Measurements from ENCODE around the gene LAT.
"Not testable (repeated sequence)": the region's sequence is repeated elsewhere in the genome, so short reads cannot be mapped to it uniquely, and the experiment has no call there.

Gene LAT

GRCh38 chr16:28958836-28959235, 26.0 kb upstream of the LAT start:
- H3K4me1 ChIP-seq (ENCODE audit: insufficient read depth, low read length), result no peaks in the 10 kb centered on the region
- no peak overlapping the region for H2AFZ ChIP-seq (ENCODE audit: low read depth, low read length)
- peaks cover 68% of the 10 kb centered on the region for H3K36me3 ChIP-seq (ENCODE audit: insufficient read depth, low read length)
- H3K9me3 ChIP-seq (ENCODE audit: low read length), result no peaks in the 10 kb centered on the region
- H3K27me3 ChIP-seq (ENCODE audit: insufficient read depth, low read length), result no peaks in the 10 kb centered on the region
- H3K4me3 ChIP-seq (ENCODE audit: low read length), result no peak overlapping the region

- H3K9me3 ChIP-seq (ENCODE audit: low read length), result no peaks in the 10 kb centered on the region
- H3K4me1 ChIP-seq (ENCODE audit: insufficient read depth, low read length), result no peaks in the 10 kb centered on the region
- no peak overlapping the region for H3K4me3 ChIP-seq (ENCODE audit: low read length)
- no peaks in the 10 kb centered on the region for H3K27me3 ChIP-seq (ENCODE audit: insufficient read depth, low read length)
- H2AFZ ChIP-seq (ENCODE audit: low read depth, low read length), result no peak overlapping the region
- peaks cover 40% of the 10 kb centered on the region for H3K36me3 ChIP-seq (ENCODE audit: insufficient read depth, low read length)
Measured at GRCh38 chr16:28964072-28964471, 20.8 kb upstream of the LAT start.

- Histone ChIP-seq H3K36me3 (ENCODE audit: insufficient read depth, low read length) (peaks cover 37% of the 10 kb centered on the region), H3K4me3 (ENCODE audit: low read length) (no peak overlapping the region), H3K9me3 (ENCODE audit: low read length) (no peaks in the 10 kb centered on the region), H2AFZ (ENCODE audit: low read depth, low read length) (no peak overlapping the region), H3K27me3 (ENCODE audit: insufficient read depth, low read length) (no peaks in the 10 kb centered on the region), H3K4me1 (ENCODE audit: insufficient read depth, low read length) (no peaks in the 10 kb centered on the region)
Measured at GRCh38 chr16:28964496-28964895, 20.4 kb upstream of the LAT start.

- H2AFZ ChIP-seq (ENCODE audit: low read depth, low read length), result no peak overlapping the region
Measured at GRCh38 chr16:28967156-28967555, 17.7 kb upstream of the LAT start.

GRCh38 chr16:28969696-28970095, 15.2 kb upstream of the LAT start:
- H3K9me3 ChIP-seq (ENCODE audit: low read length); H3K36me3 ChIP-seq (ENCODE audit: insufficient read depth, low read length); H3K4me3 ChIP-seq (ENCODE audit: low read length); H3K27me3 ChIP-seq (ENCODE audit: insufficient read depth, low read length); H2AFZ ChIP-seq (ENCODE audit: low read depth, low read length); H3K4me1 ChIP-seq (ENCODE audit: insufficient read depth, low read length): not testable (repeated sequence)

More at GRCh38 chr16:28967156-28967555, 17.7 kb upstream of the LAT start:
- Histone ChIP-seq H3K36me3 (ENCODE audit: insufficient read depth, low read length) (peaks cover 25% of the 10 kb centered on the region), H3K4me3 (ENCODE audit: low read length) (no peak overlapping the region), H3K4me1 (ENCODE audit: insufficient read depth, low read length) (no peaks in the 10 kb centered on the region), H3K9me3 (ENCODE audit: low read length) (no peaks in the 10 kb centered on the region), H3K27me3 (ENCODE audit: insufficient read depth, low read length) (no peaks in the 10 kb centered on the region)

GRCh38 chr16:28974007-28974436, 10.8 kb upstream of the LAT start:
- Histone ChIP-seq H3K4me1 (ENCODE audit: insufficient read depth, low read length) (peaks cover 9% of the 10 kb centered on the region), H3K4me3 (ENCODE audit: low read length) (peak overlapping the region; percentile 82), H3K27me3 (ENCODE audit: insufficient read depth, low read length) (no peaks in the 10 kb centered on the region), H2AFZ (ENCODE audit: low read depth, low read length) (peak overlapping the region; percentile 58), H3K9me3 (ENCODE audit: low read length) (no peaks in the 10 kb centered on the region), H3K36me3 (ENCODE audit: insufficient read depth, low read length) (peaks cover 9% of the 10 kb centered on the region)

- peaks cover 9% of the 10 kb centered on the region for H3K4me1 ChIP-seq (ENCODE audit: insufficient read depth, low read length)
- H3K4me3 ChIP-seq (ENCODE audit: low read length), result peak within 1 kb of the TSS; percentile 82
- peak within 1 kb of the TSS; percentile 58 for H2AFZ ChIP-seq (ENCODE audit: low read depth, low read length)
- no peaks in the 10 kb centered on the region for H3K9me3 ChIP-seq (ENCODE audit: low read length)
- H3K27me3 ChIP-seq (ENCODE audit: insufficient read depth, low read length), result no peaks in the 10 kb centered on the region
- H3K36me3 ChIP-seq (ENCODE audit: insufficient read depth, low read length), result peaks cover 13% of the 10 kb centered on the region
Measured at GRCh38 chr16:28974437-28975157, 10.3 kb upstream of the LAT start, which contains the start of gene SPNS1. Gene SPNS1, plus strand, starts transcription at chr16:28974778. Its CDS starts 374 bp downstream, at chr16:28975152.

GRCh38 chr16:28975158-28975599, 9.7 kb upstream of the LAT start:
- Histone ChIP-seq H3K36me3 (ENCODE audit: insufficient read depth, low read length) (peaks cover 13% of the 10 kb centered on the region), H3K4me3 (ENCODE audit: low read length) (peak overlapping the region; percentile 82), H3K9me3 (ENCODE audit: low read length) (no peaks in the 10 kb centered on the region), H3K4me1 (ENCODE audit: insufficient read depth, low read length) (peaks cover 9% of the 10 kb centered on the region), H2AFZ (ENCODE audit: low read depth, low read length) (peak overlapping the region; percentile 58), H3K27me3 (ENCODE audit: insufficient read depth, low read length) (no peaks in the 10 kb centered on the region)

GRCh38 chr16:28977703-28978662, 6.9 kb upstream of the LAT start:
- Histone ChIP-seq H3K4me1 (ENCODE audit: insufficient read depth, low read length) (peaks cover 9% of the 10 kb centered on the region), H3K9me3 (ENCODE audit: low read length) (no peaks in the 10 kb centered on the region), H2AFZ (ENCODE audit: low read depth, low read length) (no peak overlapping the region), H3K36me3 (ENCODE audit: insufficient read depth, low read length) (peaks cover 28% of the 10 kb centered on the region), H3K4me3 (ENCODE audit: low read length) (no peak overlapping the region), H3K27me3 (ENCODE audit: insufficient read depth, low read length) (no peaks in the 10 kb centered on the region)

- H3K9me3 ChIP-seq (ENCODE audit: low read length); H3K27me3 ChIP-seq (ENCODE audit: insufficient read depth, low read length): not testable (repeated sequence)
- H3K36me3 ChIP-seq (ENCODE audit: insufficient read depth, low read length), result peaks cover 35% of the 10 kb centered on the region
Measured at GRCh38 chr16:28980330-28980729, 4.5 kb upstream of the LAT start.

GRCh38 chr16:28980929-28981328, 3.9 kb upstream of the LAT start:
- H2AFZ ChIP-seq (ENCODE audit: low read depth, low read length), result no peak overlapping the region
- peaks cover under 1% of the 10 kb centered on the region for H3K4me1 ChIP-seq (ENCODE audit: insufficient read depth, low read length)
- peaks cover 35% of the 10 kb centered on the region for H3K36me3 ChIP-seq (ENCODE audit: insufficient read depth, low read length)
- no peak overlapping the region for H3K4me3 ChIP-seq (ENCODE audit: low read length)
- no peaks in the 10 kb centered on the region for H3K9me3 ChIP-seq (ENCODE audit: low read length)
- H3K27me3 ChIP-seq (ENCODE audit: insufficient read depth, low read length), result no peaks in the 10 kb centered on the region

More at GRCh38 chr16:28980330-28980729, 4.5 kb upstream of the LAT start:
- not testable (repeated sequence) for H2AFZ ChIP-seq (ENCODE audit: low read depth, low read length); H3K4me1 ChIP-seq (ENCODE audit: insufficient read depth, low read length); H3K4me3 ChIP-seq (ENCODE audit: low read length)

- Histone ChIP-seq H3K27me3 (ENCODE audit: insufficient read depth, low read length) (no peaks in the 10 kb centered on the region), H3K36me3 (ENCODE audit: insufficient read depth, low read length) (peaks cover 38% of the 10 kb centered on the region), H2AFZ (ENCODE audit: low read depth, low read length) (no peak overlapping the region)
Measured at GRCh38 chr16:28981517-28981916, 3.3 kb upstream of the LAT start.

GRCh38 chr16:28982418-28982817, 2.4 kb upstream of the LAT start:
- Histone ChIP-seq H3K27me3 (ENCODE audit: insufficient read depth, low read length) (no peaks in the 10 kb centered on the region), H3K4me3 (ENCODE audit: low read length) (no peak overlapping the region), H3K4me1 (ENCODE audit: insufficient read depth, low read length) (no peaks in the 10 kb centered on the region), H3K9me3 (ENCODE audit: low read length) (no peaks in the 10 kb centered on the region), H2AFZ (ENCODE audit: low read depth, low read length) (no peak overlapping the region), H3K36me3 (ENCODE audit: insufficient read depth, low read length) (peaks cover 43% of the 10 kb centered on the region)

More at GRCh38 chr16:28981517-28981916, 3.3 kb upstream of the LAT start:
- Histone ChIP-seq H3K4me3 (ENCODE audit: low read length) (no peak overlapping the region), H3K4me1 (ENCODE audit: insufficient read depth, low read length) (no peaks in the 10 kb centered on the region), H3K9me3 (ENCODE audit: low read length) (no peaks in the 10 kb centered on the region)
